CD4-positive, alpha-beta T cell (primary cell): Measurements from ENCODE around the gene DGKB. TPM values are rescaled to one million over a fixed set of nuclear protein-coding genes. Genes with fewer than 3 reads are reported as not detected.

Source experiments
- ATAC-seq: fragments of 200-7000 bp; cut with Tn5 transposase; one replicate; pipeline ENCODE4 v1.10.0; 2022; ENCODE audit warnings: mild to moderate bottlenecking; ENCODE audit not compliant: poor library complexity
- CTCF ChIA-PET: fragments of 350-600 bp; sonication (Branson Sonifier 250); formaldehyde crosslinking; loops from one replicate; lab custom pipeline; 2021; ENCODE audit warnings: antibody characterized with exemption, inconsistent platforms; lab: Charles Lee
- POLR2A ChIA-PET: fragments of 350-600 bp; sonication (Branson Sonifier 250); formaldehyde crosslinking; loops from one replicate; lab custom pipeline; 2021; ENCODE audit warnings: antibody characterized with exemption, inconsistent platforms; lab: Charles Lee
- DNase-seq, 14 experiments: peaks; one replicate each; pipeline ENCODE4 v3.0.0-alpha.2; 2013 to 2020; ENCODE audit warnings: mixed read lengths in 2 of 14
- H3K27ac ChIP-seq, 2 donors: one replicate each; pipeline versions ENCODE4 v1.5.1 to v1.7.0; 2013; ENCODE audit warnings: low read length in 2 of 2, low read depth in 1 of 2, mild to moderate bottlenecking in 1 of 2
- H3K27me3 ChIP-seq, 2 experiments: 1 replicate in 1 of 2; 2 replicates in 1 of 2; pipeline versions ENCODE4 v1.6.1 to v1.7.0; 2013; ENCODE audit warnings: low read length in 2 of 2, control low read depth in 1 of 2, mild to moderate bottlenecking in 1 of 2, moderate library complexity in 1 of 2; ENCODE audit not compliant: insufficient read depth in 2 of 2, control insufficient read depth in 1 of 2
- H3K36me3 ChIP-seq: one replicate; pipeline ENCODE4 v1.6.1; 2013; ENCODE audit warnings: low read length, control low read depth; ENCODE audit not compliant: insufficient read depth
- H3K4me1 ChIP-seq: one replicate; pipeline ENCODE4 v1.6.1; 2013; ENCODE audit warnings: low read length, control low read depth; ENCODE audit not compliant: insufficient read depth
- H3K4me3 ChIP-seq: one replicate; pipeline ENCODE4 v1.5.1; 2013; ENCODE audit warnings: mild to moderate bottlenecking, low read length, moderate library complexity
- H3K9me3 ChIP-seq, 2 experiments: 1 replicate in 1 of 2; 2 replicates in 1 of 2; pipeline versions ENCODE4 v1.6.1 to v1.7.0; 2013; ENCODE audit warnings: low read length in 2 of 2, mild to moderate bottlenecking in 2 of 2, control low read depth in 1 of 2, moderate library complexity in 1 of 2; ENCODE audit not compliant: control insufficient read depth in 1 of 2, insufficient read depth in 1 of 2
- H3K27ac Mint-ChIP-seq: one replicate; pipeline ENCODE4 v1.8.0; 2020; ENCODE audit warnings: mixed read lengths
- H3K27me3 Mint-ChIP-seq: one replicate; pipeline ENCODE4 v1.8.0; 2021; ENCODE audit warnings: mixed read lengths
- H3K36me3 Mint-ChIP-seq: one replicate; pipeline ENCODE4 v1.8.0; 2021; ENCODE audit warnings: low read depth, mixed read lengths
- H3K4me1 Mint-ChIP-seq: one replicate; pipeline ENCODE4 v1.8.0; 2021; ENCODE audit warnings: low read depth, mixed read lengths
- H3K4me3 Mint-ChIP-seq: one replicate; pipeline ENCODE4 v1.8.0; 2020; ENCODE audit warnings: mild to moderate bottlenecking, mixed read lengths
- H3K9me3 Mint-ChIP-seq: one replicate; pipeline ENCODE4 v1.8.0; 2020; ENCODE audit warnings: mixed read lengths
- intact Hi-C, 2 experiments: fragments of 100-400 bp; cut with DNase I in 1 of 2; cut with micrococcal nuclease in 1 of 2; formaldehyde crosslinking; loops; one replicate each; pipeline versions ENCODE4 v1.15.1 to v1.9.0; 2023 to 2025; cut with DNase I, micrococcal nuclease
- total RNA-seq, 174 experiments: library from RNA in 2 of 174; stranded (reverse) in 2 of 174; gene quantifications; one replicate each; pipeline ENCODE4 v1.2.3 and lab custom pipeline; 2021 to 2026
- TF ChIP-seq, protein P1 (sequence below): fragments of 200-600 bp; IDR thresholded peaks from one replicate; pipeline ENCODE4 v1.8.0; 2022; ENCODE audit warnings: antibody characterized with exemption, mild to moderate bottlenecking

The DGKB gene
- total RNA-seq, 2 experiments from 2014 or later, result not detected

DNA sequence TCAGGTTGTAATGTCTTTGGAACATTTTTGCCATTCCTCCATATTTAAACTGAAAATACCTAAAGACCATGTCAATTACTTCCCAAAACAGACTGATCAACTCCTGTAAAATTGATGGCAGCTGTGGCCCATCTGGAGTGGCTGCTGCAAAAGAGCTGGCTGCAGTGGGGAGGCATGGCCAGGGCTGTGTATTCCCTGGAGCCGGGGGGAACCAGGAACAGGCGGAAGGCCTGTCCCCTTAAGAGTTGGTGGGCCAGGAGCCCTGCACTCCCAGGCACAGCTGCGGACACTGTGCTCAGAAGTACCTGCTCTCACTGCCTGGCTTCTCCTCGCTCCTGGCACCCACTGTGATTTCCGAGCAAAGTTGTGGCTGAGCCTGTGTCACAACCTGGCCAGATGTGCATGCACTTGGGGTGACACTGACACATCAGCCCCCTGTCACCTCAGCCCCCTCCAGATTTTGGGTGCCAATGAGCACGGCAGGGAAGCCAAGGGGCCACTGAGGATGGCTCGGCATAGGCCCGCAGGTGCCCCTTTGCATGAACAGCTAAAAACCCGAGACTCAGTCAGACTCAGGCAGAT is 116.1 kb downstream of the DGKB start:
- peak in 1 of 14 experiments; percentile 4 for DNase-seq
- no peaks in the 10 kb centered on the region for H3K27me3 Mint-ChIP-seq
- H3K4me3 Mint-ChIP-seq, result no peak overlapping the region
- Histone ChIP-seq H3K4me1 (no peaks in the 10 kb centered on the region), H3K27me3 (no peaks in the 10 kb centered on the region), H3K27ac (no peak overlapping the region), H3K9me3 (peaks cover 0 to 7% of the 10 kb centered on the region in 2 experiments), H3K4me3 (no peak overlapping the region), H3K36me3 (no peaks in the 10 kb centered on the region)
- intact Hi-C loops, result no loop called here
- H3K4me1 Mint-ChIP-seq, result no peaks in the 10 kb centered on the region
- peaks cover 3% of the 10 kb centered on the region for H3K9me3 Mint-ChIP-seq
- no peak overlapping the region for H3K27ac Mint-ChIP-seq
- no peaks in the 10 kb centered on the region for H3K36me3 Mint-ChIP-seq
- ChIA-PET CTCF (no interaction called here), POLR2A (no interaction called here)
- TF ChIP-seq, protein P1, sequence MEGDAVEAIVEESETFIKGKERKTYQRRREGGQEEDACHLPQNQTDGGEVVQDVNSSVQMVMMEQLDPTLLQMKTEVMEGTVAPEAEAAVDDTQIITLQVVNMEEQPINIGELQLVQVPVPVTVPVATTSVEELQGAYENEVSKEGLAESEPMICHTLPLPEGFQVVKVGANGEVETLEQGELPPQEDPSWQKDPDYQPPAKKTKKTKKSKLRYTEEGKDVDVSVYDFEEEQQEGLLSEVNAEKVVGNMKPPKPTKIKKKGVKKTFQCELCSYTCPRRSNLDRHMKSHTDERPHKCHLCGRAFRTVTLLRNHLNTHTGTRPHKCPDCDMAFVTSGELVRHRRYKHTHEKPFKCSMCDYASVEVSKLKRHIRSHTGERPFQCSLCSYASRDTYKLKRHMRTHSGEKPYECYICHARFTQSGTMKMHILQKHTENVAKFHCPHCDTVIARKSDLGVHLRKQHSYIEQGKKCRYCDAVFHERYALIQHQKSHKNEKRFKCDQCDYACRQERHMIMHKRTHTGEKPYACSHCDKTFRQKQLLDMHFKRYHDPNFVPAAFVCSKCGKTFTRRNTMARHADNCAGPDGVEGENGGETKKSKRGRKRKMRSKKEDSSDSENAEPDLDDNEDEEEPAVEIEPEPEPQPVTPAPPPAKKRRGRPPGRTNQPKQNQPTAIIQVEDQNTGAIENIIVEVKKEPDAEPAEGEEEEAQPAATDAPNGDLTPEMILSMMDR, result no peak
- ATAC-seq, result no peak

DNA sequence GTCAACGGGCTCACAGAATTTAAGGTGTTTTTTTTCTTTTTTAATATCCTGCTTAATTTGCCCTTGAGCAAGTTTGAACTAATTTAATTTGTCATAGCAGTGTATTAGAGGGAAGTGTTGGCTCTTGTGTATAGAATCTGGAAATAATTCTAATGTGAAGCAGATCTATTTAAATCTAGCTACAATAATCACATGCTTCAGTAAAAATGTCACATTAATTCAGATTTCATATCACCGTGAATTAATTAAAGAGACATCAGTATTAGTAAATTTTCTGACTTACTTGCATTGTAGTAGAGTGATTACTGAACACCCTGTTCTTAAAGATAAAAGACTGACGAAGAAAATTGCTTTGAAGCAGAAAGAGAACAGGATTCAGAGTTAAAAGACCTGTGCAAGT is 124.7 kb downstream of the DGKB start:
- no peaks in the 10 kb centered on the region for H3K4me1 Mint-ChIP-seq
- no peaks in the 10 kb centered on the region for H3K27me3 Mint-ChIP-seq
- H3K4me3 Mint-ChIP-seq, result no peak overlapping the region
- CTCF ChIA-PET, result no interaction called here
- Histone ChIP-seq H3K4me1 (no peaks in the 10 kb centered on the region), H3K36me3 (no peaks in the 10 kb centered on the region), H3K27me3 (no peaks in the 10 kb centered on the region), H3K27ac (no peak overlapping the region), H3K4me3 (no peak overlapping the region), H3K9me3 (peaks cover 0 to 6% of the 10 kb centered on the region in 2 experiments)
- POLR2A ChIA-PET, result no interaction called here
- no peak for DNase-seq
- TF ChIP-seq, protein P1, result no peak
- H3K36me3 Mint-ChIP-seq, result no peaks in the 10 kb centered on the region
- intact Hi-C loops, result no loop called here
- no peak overlapping the region for H3K27ac Mint-ChIP-seq
- peaks cover 9% of the 10 kb centered on the region for H3K9me3 Mint-ChIP-seq
- ATAC-seq, result no peak

DNA sequence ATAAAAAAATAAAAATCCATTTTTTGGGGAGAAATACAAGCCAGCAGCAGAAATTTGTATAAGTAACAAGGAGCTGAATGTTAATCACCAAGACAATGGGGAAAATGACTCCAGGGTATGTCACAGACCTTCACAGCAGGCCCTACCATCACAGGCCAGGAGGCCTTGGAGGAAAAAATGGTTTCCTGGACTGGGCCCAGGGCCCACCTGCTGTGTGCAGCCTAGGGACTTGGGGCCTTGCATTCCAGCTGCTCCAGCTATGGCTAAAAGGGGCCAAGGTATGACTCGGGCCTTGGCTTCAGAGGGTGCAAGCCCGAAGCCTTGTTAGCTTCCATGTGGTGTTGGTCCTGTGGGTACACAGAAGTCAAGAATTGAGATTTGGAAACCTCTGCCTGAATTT is 126.3 kb downstream of the DGKB start:
- Mint-ChIP-seq H3K27me3 (no peaks in the 10 kb centered on the region), H3K36me3 (no peaks in the 10 kb centered on the region), H3K4me1 (no peaks in the 10 kb centered on the region), H3K27ac (no peak overlapping the region), H3K9me3 (peaks cover 9% of the 10 kb centered on the region), H3K4me3 (no peak overlapping the region)
- intact Hi-C loops, result no loop called here
- Histone ChIP-seq H3K36me3 (no peaks in the 10 kb centered on the region), H3K4me1 (no peaks in the 10 kb centered on the region), H3K9me3 (peaks cover 0 to 6% of the 10 kb centered on the region in 2 experiments), H3K4me3 (no peak overlapping the region), H3K27ac (no peak overlapping the region), H3K27me3 (no peaks in the 10 kb centered on the region)
- POLR2A ChIA-PET, result no interaction called here
- CTCF ChIA-PET, result no interaction called here
- TF ChIP-seq, protein P1, result no peak
- ATAC-seq, result no peak
- no peak for DNase-seq
